Stimulated activated CD4-positive, alpha-beta T cell treated with anti-CD3 and anti-CD28 coated beads, Interleukin-1b, Interleukin-23, amount 100 ng/mL, for 4 hours (primary cell): ENCODE results near the gene RNF208.
A peak's percentile ranks its signal among the peaks of the same experiment; 100 is the strongest.
"Not testable (repeated sequence)": the region's sequence is repeated elsewhere in the genome, so short reads cannot be mapped to it uniquely, and the experiment has no call there.

ENCODE experiments used
- DNase-seq, 2 donors: peaks; one replicate each; pipeline ENCODE4 v3.0.0-alpha.2; 2020; ENCODE audit warnings: low read depth in 2 of 2

Gene RNF208, protein sequence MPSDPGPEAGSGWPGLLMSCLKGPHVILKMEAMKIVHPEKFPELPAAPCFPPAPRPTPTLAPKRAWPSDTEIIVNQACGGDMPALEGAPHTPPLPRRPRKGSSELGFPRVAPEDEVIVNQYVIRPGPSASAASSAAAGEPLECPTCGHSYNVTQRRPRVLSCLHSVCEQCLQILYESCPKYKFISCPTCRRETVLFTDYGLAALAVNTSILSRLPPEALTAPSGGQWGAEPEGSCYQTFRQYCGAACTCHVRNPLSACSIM

DNA sequence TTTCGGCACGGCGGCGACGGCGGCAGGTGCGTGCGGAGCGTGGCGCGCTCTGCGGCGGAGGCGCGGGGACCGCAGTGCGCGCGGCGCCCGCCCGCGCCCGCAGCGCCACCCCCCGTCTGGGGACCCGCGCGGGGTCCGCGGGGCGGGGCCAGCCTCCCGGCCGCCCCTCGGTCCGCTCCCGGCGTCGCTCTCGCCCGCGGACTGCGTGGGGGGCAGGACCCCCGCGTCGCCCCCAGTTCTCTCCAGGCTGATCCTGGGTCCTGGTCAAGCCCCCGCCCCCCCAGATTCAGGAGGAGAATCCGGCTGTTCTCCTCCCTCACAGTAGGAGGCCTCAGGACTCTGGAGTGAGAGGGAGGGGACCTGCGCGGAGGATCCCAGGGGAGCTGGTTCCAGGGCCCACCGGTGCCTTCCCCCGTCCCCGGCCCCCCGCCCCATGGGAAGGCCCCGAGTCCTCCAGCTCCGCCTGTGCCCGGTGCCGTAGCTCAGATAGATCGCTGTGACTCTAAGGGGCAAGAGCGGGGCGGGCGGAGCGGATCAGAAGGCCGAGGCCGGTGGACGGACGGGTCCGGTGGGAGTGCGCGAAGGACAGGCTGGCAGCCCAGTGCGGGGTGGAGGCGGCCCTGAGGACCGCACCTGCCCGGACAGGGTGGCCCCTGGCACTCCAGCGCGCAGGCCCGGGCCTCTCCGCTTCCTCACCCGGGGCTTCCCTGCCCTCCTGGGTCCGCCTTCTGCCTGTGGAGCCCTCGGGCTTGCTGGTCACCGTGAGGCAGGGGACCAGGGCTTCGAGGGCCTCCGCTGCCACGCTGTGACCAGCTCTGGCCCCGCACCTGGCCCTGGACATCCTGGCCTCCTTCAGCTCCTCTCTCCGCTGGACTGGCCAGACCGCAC is at the start of gene RNF208:
Gene RNF208 (minus strand): TSS at position 51 of the 888 bp plus-strand sequence. CDS start 1,028 bp downstream, outside the sequence.
- DNase-seq: no peak

DNA sequence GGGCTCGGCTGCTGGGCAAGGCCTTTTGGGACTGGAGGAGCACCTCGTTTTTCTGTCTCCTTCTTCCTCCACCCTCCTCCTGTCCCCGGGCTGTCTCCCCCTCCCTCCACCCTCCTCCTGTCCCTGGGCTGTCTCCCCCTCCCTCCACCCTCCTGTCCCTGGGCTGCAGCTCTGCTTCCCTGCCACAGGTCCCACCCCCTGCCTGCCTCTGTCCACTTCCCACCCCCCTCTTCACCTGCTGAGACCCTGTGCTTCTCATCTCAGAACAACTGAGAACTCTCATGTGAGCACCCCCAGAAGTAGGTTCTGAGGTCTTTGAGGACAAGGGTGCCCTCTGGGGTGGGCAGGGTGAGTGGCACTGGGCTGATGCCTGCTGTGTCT is 49.6 kb upstream of the RNF208 start:
- no peak for DNase-seq

GRCh38 chr9:137270929-137271695 is 49.1 kb upstream of the RNF208 start:
- no peak for DNase-seq

DNA sequence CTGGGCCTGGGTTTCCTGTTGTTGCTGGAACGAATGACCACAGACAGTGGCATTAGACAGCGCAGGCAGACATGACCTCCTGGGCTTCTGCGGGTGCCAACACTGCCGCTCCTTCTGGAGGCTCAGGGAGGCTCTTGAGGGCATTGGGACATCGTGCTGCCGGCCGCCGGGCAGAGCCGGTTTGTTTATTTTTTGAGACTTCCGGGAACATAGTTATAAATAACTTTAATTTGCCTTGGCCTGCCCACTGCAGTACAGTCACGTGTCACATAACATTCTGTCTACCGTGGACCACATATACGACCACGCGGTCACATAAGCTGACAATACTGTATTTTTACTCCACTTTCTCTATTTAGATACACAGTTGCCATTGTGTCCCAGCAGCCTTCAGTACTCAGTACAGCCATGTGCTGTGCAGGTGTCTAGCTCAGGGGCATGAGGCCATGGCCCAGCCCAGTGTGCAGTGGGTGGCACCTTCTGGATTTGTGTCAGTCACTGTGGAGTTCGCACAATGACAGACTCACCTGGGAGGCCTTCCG is 47.3 kb upstream of the RNF208 start:
- no peak for DNase-seq

DNA sequence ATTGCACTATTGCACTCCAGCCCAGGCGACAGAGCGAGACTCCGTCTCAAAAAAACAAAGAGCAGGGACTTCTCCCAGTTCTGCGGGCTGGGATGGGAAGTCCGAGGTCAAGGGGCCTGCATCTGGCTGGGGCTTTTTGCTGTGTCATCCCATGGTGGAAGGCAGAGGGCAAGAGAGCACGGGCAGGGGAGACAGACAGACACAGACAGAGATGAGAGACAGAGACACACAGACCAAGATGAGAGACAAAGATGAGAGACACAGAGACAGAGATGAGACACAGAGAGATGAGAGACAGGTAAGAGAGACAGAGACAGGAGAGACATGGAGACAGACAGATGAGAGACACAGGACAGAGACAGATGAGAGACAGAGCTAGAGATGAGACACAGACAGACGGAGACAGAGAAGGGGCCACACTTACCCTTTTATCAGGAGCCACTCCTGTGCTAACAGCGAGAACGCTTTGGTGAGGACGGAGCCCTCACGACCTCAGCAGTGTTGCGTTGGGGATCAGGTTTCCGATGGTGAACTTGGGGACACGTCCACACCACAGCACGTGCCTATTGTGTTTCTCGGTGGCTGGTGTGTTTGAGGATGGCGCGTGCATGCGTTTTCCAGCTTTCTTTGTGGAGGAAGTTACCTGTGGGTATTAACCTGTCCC is 46.6 kb upstream of the RNF208 start:
- no peak for DNase-seq

DNA sequence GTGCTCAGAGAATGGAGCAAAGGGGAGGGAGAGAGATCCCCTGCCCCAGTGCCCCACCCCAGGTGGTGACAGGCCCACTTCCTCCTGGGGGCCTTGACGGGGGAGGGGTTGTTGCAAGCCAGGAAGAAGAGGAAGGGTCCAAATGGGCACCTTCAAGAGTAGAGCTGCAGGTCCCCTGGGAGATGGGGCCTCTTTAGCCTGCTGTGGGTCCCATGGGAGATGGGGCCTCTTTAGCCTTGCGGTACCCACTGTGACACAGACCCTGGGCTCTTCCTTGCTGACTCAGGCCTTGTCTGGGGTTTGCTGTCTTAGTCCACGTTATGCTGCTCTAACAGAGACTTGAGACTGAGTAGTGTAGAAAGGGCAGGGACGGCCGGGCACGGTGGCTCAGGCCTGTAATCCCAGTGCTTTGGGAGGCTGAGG is 45.9 kb upstream of the RNF208 start:
- no peak for DNase-seq

- DNase-seq: no peak
Observed at GRCh38 chr9:137266585-137267453, 44.8 kb upstream of the RNF208 start.

- DNase-seq: no peak
Observed at GRCh38 chr9:137266162-137266527, 44.1 kb upstream of the RNF208 start.

DNA sequence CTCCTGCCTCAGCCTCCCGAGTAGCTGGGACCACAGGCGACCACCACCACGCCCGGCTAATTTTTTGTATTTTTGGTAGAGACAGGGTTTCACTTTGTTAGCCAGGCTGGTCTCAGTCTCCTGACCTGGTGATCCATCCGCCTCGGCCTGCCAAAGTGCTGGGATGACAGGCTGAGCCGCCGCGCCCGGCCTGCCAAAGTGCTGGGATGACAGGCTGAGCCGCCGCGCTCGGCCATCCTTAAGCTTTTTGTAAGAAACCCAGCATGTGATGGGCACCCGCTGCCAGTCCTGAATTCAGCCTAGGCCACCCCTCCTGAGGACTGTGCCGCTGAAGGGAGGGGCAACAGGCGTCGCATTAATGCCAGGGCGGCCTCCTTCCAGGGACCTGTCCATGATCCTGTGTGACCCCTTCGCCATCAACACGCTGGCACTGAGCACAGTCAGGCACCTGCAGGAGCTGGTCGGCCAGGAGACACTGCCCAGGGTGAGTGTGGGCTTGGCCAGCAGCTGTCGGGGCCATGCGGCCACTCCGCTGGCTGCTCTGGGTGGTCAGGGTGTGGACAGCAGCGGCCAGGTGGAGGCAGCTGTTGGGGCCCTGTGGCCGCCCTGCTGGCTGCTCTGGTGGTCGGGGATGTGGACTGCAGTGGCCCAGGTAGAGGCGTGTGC is 43.6 kb upstream of the RNF208 start:
- no peak for DNase-seq

- no peak for DNase-seq
Observed at GRCh38 chr9:137264067-137264466, 42.0 kb upstream of the RNF208 start.

- no peak for DNase-seq
Observed at GRCh38 chr9:137263506-137263905, 41.5 kb upstream of the RNF208 start.

DNA sequence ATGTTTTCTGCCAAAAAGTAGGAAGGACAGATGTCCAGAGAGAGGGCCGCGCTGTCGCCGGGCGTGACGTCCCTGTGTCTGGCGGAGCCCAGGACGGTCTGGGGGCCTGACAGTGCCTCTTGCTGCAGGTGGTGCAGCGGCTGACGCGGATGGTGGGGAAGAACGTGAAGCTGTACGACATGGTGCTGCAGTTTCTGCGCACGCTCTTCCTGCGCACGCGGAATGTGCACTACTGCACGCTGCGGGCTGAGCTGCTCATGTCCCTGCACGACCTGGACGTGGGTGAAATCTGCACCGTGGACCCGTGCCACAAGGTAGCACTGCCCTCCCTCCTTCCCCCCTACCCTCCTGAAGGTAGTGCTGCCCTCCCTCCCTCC is 40.9 kb upstream of the RNF208 start:
- DNase-seq: no peak

- DNase-seq: not testable (repeated sequence)
Observed at GRCh38 chr9:137262173-137262908, 40.3 kb upstream of the RNF208 start.

GRCh38 chr9:137256856-137257255 is 34.8 kb upstream of the RNF208 start:
- no peak for DNase-seq

DNA sequence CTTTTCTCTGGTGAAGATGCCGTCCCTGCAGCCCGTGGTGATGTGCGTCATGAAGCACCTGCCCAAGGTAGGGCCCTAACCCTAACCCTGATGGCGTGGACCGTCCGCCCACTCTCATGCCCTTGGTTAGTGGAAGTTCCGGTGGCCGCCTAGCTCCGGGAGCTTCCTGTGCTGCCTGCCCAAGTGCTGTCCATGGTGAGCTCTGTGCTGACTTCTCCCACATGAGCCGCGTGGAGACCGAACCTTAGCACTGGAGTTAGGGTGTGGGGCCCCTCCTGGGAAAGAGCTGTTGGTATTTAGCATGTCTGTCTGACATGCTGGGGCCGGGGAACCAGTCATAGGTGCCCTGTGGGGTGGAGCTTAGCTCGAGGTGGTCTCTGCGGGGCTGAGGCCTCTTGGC is 34.3 kb upstream of the RNF208 start:
- no peak for DNase-seq

DNA sequence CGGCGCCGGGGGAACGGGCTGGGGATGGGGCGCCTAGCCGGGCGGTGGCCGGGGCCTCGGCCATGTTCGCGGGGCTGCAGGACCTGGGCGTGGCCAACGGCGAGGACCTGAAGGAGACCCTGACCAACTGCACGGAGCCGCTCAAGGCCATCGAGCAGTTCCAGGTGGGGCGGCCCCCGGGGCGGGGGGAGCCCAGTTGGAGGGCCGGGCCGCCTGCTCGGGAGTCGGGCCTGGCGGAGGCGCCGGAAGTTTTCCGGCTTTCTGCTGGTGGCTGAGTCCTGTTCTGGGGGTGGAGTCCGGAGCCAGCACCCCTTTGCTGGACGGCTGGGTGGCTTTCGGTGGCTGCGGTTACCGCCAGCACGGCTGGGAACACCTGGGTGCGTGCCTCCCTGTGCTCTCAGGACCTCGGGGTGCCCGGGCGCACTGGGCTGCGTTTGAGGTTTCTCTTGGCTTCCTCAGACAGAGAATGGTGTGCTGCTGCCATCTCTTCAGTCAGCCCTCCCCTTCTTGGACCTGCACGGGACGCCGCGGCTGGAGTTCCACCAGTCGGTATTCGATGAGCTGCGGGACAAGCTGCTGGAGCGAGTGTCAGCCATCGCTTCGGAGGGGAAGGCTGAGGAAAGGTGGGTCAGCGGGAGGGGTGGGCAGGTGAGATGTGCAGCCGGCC is 33.5 kb upstream of the RNF208 start:
- no peak for DNase-seq

DNA sequence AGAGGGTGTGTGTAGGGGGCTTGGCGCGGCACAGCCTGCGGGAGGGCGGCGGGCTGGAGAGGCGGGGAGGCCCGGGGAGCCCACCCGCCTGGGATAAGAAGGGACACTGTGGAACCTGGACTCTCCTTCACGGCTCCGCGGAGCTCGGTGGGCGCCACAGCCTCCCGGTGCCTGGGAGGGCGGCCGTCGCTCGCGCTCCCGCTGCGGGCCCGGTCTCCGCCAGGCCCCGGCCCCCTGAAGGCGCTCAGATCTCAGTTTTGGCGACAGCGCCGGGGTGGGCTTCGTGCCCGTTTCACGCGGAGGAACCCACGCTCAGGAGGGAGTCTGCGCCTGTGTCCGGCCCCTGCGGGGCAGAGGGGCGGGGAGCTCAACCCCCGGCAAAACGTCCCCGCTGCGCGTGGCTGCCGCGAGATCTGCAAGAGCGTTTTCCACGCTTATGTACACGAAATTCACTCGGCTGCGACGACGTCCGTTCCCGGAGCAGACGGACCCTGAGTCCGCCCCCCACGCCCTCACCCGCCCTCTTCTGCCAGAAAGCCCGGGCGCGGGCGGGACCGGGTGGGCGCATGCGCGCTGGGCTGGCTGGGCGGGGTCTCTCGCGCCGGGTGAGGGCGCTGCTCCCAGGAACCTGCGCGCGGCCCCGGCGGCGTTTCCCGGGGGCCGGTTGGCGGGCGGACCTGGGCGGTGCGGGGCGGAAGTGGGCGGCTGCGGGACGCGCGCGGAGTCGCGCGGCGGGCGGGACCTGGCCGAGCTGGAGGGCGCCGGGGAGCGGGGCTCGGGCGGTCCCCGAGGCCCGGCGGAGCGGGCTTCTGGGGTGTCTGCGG is 32.8 kb upstream of the RNF208 start, which contains the start of gene NELFB:
Gene NELFB (plus strand): TSS at position 704 of the 824 bp plus-strand sequence.
- DNase-seq: peak; percentile 98 to 99
